Activated CD8-positive, alpha-beta T cell treated with anti-CD3 and anti-CD28 coated beads, Interleukin-2, amount 10 ng/mL, durations not matched to agents 7 days and 5 days (primary cell): ENCODE measurements around the gene PRSS56. TPM values are rescaled to one million over a fixed set of nuclear protein-coding genes. Genes with fewer than 3 reads are reported as not detected.

Source experiments
- ATAC-seq: fragments of 150-1000 bp; cut with Tn5 transposase; one replicate; pipeline ENCODE4 v1.10.0; 2021; ENCODE audit warnings: moderate library complexity
- CTCF ChIA-PET: fragments of 350-600 bp; sonication (Branson Sonifier 250); formaldehyde crosslinking; loops from one replicate; lab custom pipeline; 2021; ENCODE audit warnings: antibody characterized with exemption; lab: Charles Lee
- POLR2A ChIA-PET: fragments of 350-600 bp; sonication (Branson Sonifier 250); formaldehyde crosslinking; loops from one replicate; lab custom pipeline; 2021; ENCODE audit warnings: antibody characterized with exemption; lab: Charles Lee
- DNase-seq: peaks from one replicate; pipeline ENCODE4 v3.0.0-alpha.2; 2020
- H3K27ac Mint-ChIP-seq: one replicate; pipeline ENCODE4 v1.8.0; 2021; ENCODE audit warnings: mild to moderate bottlenecking, mixed read lengths
- H3K27me3 Mint-ChIP-seq: one replicate; pipeline ENCODE4 v1.8.0; 2021; ENCODE audit warnings: low read depth, mixed read lengths
- H3K36me3 Mint-ChIP-seq: one replicate; pipeline ENCODE4 v1.8.0; 2021; ENCODE audit warnings: low read depth, mixed read lengths
- H3K4me1 Mint-ChIP-seq: one replicate; pipeline ENCODE4 v1.8.0; 2021; ENCODE audit warnings: low read depth, mixed read lengths
- H3K4me3 Mint-ChIP-seq: one replicate; pipeline ENCODE4 v1.8.0; 2021; ENCODE audit warnings: mild to moderate bottlenecking, mixed read lengths
- H3K9me3 Mint-ChIP-seq: one replicate; pipeline ENCODE4 v1.8.0; 2022; ENCODE audit warnings: mixed read lengths; ENCODE audit not compliant: insufficient read depth
- total RNA-seq, 2 experiments: library from RNA; stranded (reverse); gene quantifications; one replicate each; pipeline ENCODE4 v1.2.3, GENCODE V29; 2021

The PRSS56 gene
- total RNA-seq: not detected

GRCh38 chr2:232519581-232520438, at the start of gene PRSS56:
TSS of gene PRSS56 (plus strand) at chr2:232520388. CDS start at chr2:232520599, 211 bp downstream.
- H3K36me3 Mint-ChIP-seq: no peaks in the 10 kb centered on the region
- CTCF ChIA-PET: interaction anchor here (2.4 kb wide), 1 partner anchor 73 kb away, joined by 11 read pairs; no protein-coding TSS in a partner anchor
- peaks cover 9% of the 10 kb centered on the region for H3K4me1 Mint-ChIP-seq
- H3K27ac Mint-ChIP-seq: no peak within 1 kb of the TSS
- H3K9me3 Mint-ChIP-seq: no peaks in the 10 kb centered on the region
- ATAC-seq (no peak), DNase-seq (no peak)
- H3K4me3 Mint-ChIP-seq: no peak within 1 kb of the TSS
- H3K27me3 Mint-ChIP-seq: peaks cover 24% of the 10 kb centered on the region
- POLR2A ChIA-PET: no interaction called here

DNA sequence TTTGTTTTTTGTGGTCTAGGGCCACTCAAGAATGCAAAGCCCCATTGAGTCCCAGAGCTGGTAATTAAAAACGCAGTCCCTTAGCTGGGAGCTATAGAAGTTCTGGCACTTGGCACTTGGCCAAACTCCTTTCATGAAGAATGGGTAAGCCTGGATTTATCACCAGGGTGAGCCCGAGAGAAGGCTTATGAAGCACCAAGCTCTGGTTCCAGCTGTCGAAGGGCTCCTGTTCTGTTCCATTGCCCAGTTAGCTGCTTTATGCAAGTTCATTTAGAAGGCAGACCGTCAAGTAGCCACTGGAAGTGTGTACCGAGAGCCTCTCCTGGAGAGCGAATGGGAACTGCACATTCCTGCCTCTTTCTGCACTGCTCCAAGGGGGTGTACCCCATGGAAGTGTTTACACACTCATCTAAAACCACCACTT, 46.7 kb upstream of the PRSS56 start:
- H3K27ac Mint-ChIP-seq: no peak overlapping the region
- H3K4me3 Mint-ChIP-seq: no peak overlapping the region
- no peaks in the 10 kb centered on the region for H3K9me3 Mint-ChIP-seq
- no peak for DNase-seq
- H3K36me3 Mint-ChIP-seq: no peaks in the 10 kb centered on the region
- no peaks in the 10 kb centered on the region for H3K4me1 Mint-ChIP-seq
- no peak for ATAC-seq
- peaks cover 38% of the 10 kb centered on the region for H3K27me3 Mint-ChIP-seq
- CTCF ChIA-PET: no interaction called here
- POLR2A ChIA-PET: no interaction called here

- Mint-ChIP-seq H3K9me3 (no peaks in the 10 kb centered on the region), H3K4me3 (no peak overlapping the region), H3K36me3 (no peaks in the 10 kb centered on the region), H3K27me3 (peaks cover 16% of the 10 kb centered on the region), H3K27ac (no peak overlapping the region), H3K4me1 (no peaks in the 10 kb centered on the region)
- no peak for DNase-seq
- POLR2A ChIA-PET: no interaction called here
- CTCF ChIA-PET: no interaction called here
- no peak for ATAC-seq
Observed at GRCh38 chr2:232476045-232476444, 44.1 kb upstream of the PRSS56 start.

- Mint-ChIP-seq H3K27me3 (peaks cover 11% of the 10 kb centered on the region), H3K4me3 (no peak overlapping the region), H3K27ac (no peak overlapping the region), H3K9me3 (no peaks in the 10 kb centered on the region), H3K4me1 (no peaks in the 10 kb centered on the region), H3K36me3 (no peaks in the 10 kb centered on the region)
- ATAC-seq: no peak
- POLR2A ChIA-PET: no interaction called here
- CTCF ChIA-PET: interaction anchor here (1.2 kb wide), 1 partner anchor 30 kb away, joined by 3 read pairs; no protein-coding TSS in a partner anchor
- no peak for DNase-seq
Observed at GRCh38 chr2:232476791-232477190, 43.4 kb upstream of the PRSS56 start.

- H3K9me3 Mint-ChIP-seq: no peaks in the 10 kb centered on the region
- no peaks in the 10 kb centered on the region for H3K36me3 Mint-ChIP-seq
- no peaks in the 10 kb centered on the region for H3K4me1 Mint-ChIP-seq
- no peak overlapping the region for H3K4me3 Mint-ChIP-seq
- peaks cover 3% of the 10 kb centered on the region for H3K27me3 Mint-ChIP-seq
- DNase-seq (no peak), ATAC-seq (no peak)
- ChIA-PET POLR2A (no interaction called here), CTCF (interaction anchor here (1.2 kb wide), 1 partner anchor 31 kb away, joined by 3 read pairs; no protein-coding TSS in a partner anchor)
- no peak overlapping the region for H3K27ac Mint-ChIP-seq
Observed at GRCh38 chr2:232477751-232478510, 42.3 kb upstream of the PRSS56 start.

DNA sequence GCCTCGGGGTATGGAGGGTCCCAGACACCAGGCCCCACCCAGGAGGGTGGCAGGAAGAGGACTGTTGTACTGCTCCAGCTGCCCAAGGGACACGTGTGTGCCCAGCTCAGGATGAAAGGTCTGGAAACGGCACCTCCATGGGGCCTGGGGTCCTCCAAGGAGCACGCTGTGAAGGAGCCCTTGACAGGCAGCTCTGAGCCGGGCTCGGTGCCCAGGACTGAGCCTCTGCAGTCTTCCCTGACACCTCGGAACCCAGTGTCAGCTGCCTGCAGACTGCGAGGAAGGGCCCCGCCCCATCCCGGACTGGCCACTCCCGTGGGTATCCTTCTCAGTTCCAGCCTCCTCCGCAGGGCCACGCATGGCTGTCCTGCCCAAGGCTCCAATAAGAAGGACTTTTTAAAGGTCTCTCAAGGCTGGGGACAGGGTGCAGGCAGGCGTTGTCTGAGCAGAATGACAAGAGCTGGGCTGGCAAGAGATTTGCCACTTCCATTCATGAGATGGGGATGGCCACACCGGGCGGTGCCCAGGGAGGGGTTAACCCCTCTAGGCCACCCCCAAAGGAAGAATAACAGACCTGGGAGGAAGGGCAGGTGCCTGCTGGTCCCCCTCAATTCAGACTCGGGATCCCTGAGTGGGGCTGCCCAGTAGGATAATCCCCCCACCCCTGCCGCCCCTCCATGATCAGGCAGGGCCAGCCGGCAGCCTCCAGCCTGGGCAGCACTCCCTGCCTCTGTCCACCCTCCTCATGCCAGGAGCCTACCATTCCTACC, 41.4 kb upstream of the PRSS56 start:
- POLR2A ChIA-PET: no interaction called here
- H3K9me3 Mint-ChIP-seq: no peaks in the 10 kb centered on the region
- no peaks in the 10 kb centered on the region for H3K36me3 Mint-ChIP-seq
- no peak overlapping the region for H3K27ac Mint-ChIP-seq
- ATAC-seq (no peak), DNase-seq (no peak)
- CTCF ChIA-PET: no interaction called here
- H3K4me1 Mint-ChIP-seq: no peaks in the 10 kb centered on the region
- H3K4me3 Mint-ChIP-seq: no peak overlapping the region
- no peaks in the 10 kb centered on the region for H3K27me3 Mint-ChIP-seq

DNA sequence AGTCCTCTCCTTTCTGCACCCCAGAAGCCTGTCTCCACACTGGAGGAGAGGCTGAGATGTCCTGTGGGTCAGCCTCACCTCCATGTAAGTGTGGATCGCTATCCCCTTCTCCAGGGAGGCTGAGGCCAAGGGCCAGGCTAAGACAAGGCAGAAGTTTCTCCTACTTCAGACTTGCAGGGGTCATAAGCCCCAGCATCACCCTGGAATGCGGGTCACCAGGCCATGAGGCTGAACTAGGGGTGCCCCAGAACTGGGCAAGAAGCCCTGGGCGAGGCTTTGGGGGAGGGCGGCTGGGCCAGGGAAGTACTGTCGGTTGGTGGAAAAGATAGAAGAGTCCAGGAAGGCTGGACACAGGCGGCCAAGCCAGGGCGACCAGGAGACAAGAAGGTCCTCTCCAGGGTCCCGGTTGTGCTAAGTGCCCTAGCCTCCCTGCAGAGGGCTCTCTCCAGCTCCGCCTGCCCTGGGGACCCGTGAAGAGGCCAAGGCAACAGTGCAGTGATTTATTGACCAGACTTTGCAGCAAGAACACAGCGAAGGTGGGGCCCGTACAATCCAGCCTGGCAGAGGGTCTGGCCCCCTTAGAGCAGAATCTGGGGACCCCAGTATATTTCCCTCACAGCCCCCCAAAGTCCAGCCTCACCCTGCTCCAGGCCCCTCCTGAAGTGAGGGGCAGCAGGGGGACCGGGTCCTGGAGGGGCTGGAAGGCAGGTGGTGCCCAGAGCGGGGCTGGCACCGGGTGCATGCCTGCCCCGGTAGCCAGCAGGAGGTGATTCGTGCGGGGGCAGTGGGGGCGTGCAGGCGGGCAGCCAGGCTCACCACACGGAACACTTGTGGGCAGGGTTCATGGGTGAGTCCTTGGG, 40.6 kb upstream of the PRSS56 start:
- Mint-ChIP-seq H3K9me3 (no peaks in the 10 kb centered on the region), H3K4me3 (no peak overlapping the region), H3K36me3 (no peaks in the 10 kb centered on the region), H3K27me3 (peaks cover 5% of the 10 kb centered on the region), H3K27ac (no peak overlapping the region), H3K4me1 (no peaks in the 10 kb centered on the region)
- ChIA-PET CTCF (no interaction called here), POLR2A (no interaction called here)
- ATAC-seq: no peak
- DNase-seq: no peak

- H3K27me3 Mint-ChIP-seq: peaks cover 15% of the 10 kb centered on the region
- no peak overlapping the region for H3K4me3 Mint-ChIP-seq
- POLR2A ChIA-PET: no interaction called here
- H3K36me3 Mint-ChIP-seq: no peaks in the 10 kb centered on the region
- ATAC-seq (no peak), DNase-seq (no peak)
- H3K27ac Mint-ChIP-seq: no peak overlapping the region
- CTCF ChIA-PET: no interaction called here
- H3K4me1 Mint-ChIP-seq: peaks cover 5% of the 10 kb centered on the region
- no peaks in the 10 kb centered on the region for H3K9me3 Mint-ChIP-seq
Observed at GRCh38 chr2:232480201-232481190, 39.7 kb upstream of the PRSS56 start.

DNA sequence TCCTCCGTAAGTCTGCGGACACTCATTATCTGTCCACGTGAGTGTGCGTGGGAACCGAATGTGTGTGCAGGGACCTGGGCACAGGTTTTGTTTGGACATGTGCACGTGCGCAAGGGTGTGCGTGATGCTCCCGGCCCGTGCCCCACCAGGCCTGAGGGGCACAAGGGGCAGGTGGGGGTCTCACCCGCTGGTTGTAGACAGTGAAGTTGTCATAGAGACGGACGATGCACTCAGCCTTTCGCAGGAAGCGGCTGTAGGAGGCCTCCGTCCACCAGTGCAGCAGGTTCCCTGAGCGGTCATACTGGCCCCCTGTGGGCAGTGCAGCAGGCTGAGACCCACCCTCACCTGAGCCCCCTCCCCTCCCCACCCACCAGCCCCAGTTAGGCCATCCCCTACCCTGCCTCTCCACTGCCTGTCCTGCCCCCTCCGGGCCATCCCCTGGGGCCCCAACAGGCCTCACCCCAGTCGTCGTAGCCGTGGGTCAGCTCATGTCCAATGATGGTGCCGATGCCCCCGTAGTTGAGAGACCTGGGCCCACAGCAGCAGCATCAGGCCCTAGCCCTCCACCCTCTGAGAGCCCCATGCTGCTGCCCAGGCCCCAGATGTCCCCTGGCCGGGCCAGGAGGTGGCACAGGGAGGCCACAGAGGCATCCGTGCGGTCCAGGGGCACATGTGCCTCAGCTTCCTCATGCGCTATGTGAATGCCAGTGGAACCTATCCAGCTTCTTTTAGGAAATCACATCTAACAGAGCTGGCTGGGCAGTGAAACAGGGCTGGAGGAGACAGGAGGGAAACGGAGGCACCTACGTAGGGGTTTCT, 38.7 kb upstream of the PRSS56 start:
- no peak overlapping the region for H3K27ac Mint-ChIP-seq
- ChIA-PET CTCF (no interaction called here), POLR2A (no interaction called here)
- H3K27me3 Mint-ChIP-seq: peaks cover 15% of the 10 kb centered on the region
- ATAC-seq (no peak), DNase-seq (no peak)
- no peaks in the 10 kb centered on the region for H3K9me3 Mint-ChIP-seq
- no peak overlapping the region for H3K4me3 Mint-ChIP-seq
- H3K4me1 Mint-ChIP-seq: peaks cover 5% of the 10 kb centered on the region
- no peaks in the 10 kb centered on the region for H3K36me3 Mint-ChIP-seq
